Activated T-cell treated with anti-CD3 and anti-CD28 coated beads, Interleukin-2, amount 50 U/mL, for 48 hours (primary cell): ENCODE measurements around the gene RPRD1B.
A peak's percentile ranks its signal among the peaks of the same experiment; 100 is the strongest.

Source experiments
- DNase-seq, 2 experiments: peaks; one replicate each; pipeline ENCODE4 v3.0.0-alpha.2; 2020

The RPRD1B gene

GRCh38 chr20:38108438-38108985 is 75.0 kb downstream of the RPRD1B start:
- no peak for DNase-seq

GRCh38 chr20:38108986-38109541 is 75.5 kb downstream of the RPRD1B start:
- DNase-seq, result no peak

- peak in 1 of 2 experiments; percentile 2 for DNase-seq
Observed at GRCh38 chr20:38109591-38110524, 76.3 kb downstream of the RPRD1B start.

GRCh38 chr20:38110525-38111178 is 77.1 kb downstream of the RPRD1B start:
- DNase-seq, result peak in 1 of 2 experiments; percentile 8

- DNase-seq, result no peak
Observed at GRCh38 chr20:38111366-38112232, 78.1 kb downstream of the RPRD1B start.

GRCh38 chr20:38112261-38112929 is 78.8 kb downstream of the RPRD1B start:
- DNase-seq, result peak in 1 of 2 experiments; percentile 4

- DNase-seq, result peak in 1 of 2 experiments; percentile 13
Observed at GRCh38 chr20:38112930-38113294, 79.4 kb downstream of the RPRD1B start.

GRCh38 chr20:38113401-38114325 is 80.1 kb downstream of the RPRD1B start:
- peak; percentile 24 to 39 for DNase-seq

- DNase-seq, result no peak
Observed at GRCh38 chr20:38114353-38114791, 80.8 kb downstream of the RPRD1B start.

- DNase-seq, result no peak
Observed at GRCh38 chr20:38115205-38115604, 81.7 kb downstream of the RPRD1B start.

GRCh38 chr20:38115896-38116295 is 82.3 kb downstream of the RPRD1B start:
- no peak for DNase-seq

GRCh38 chr20:38116409-38117165 is 83.0 kb downstream of the RPRD1B start:
- no peak for DNase-seq

GRCh38 chr20:38117205-38117604 is 83.7 kb downstream of the RPRD1B start:
- DNase-seq, result no peak

- no peak for DNase-seq
Observed at GRCh38 chr20:38117635-38118034, 84.1 kb downstream of the RPRD1B start.

- no peak for DNase-seq
Observed at GRCh38 chr20:38119446-38119845, 85.9 kb downstream of the RPRD1B start.

GRCh38 chr20:38120625-38120988 is 87.1 kb downstream of the RPRD1B start:
- no peak for DNase-seq

- no peak for DNase-seq
Observed at GRCh38 chr20:38121741-38122140, 88.2 kb downstream of the RPRD1B start.

- no peak for DNase-seq
Observed at GRCh38 chr20:38123021-38123587, 89.6 kb downstream of the RPRD1B start.
